Smooth muscle cell of the brain vasculature (primary cell): ENCODE results near the gene PRSS27.

ENCODE experiments used
- DNase-seq: peaks from one replicate; pipeline ENCODE4 v3.0.0-alpha.2; 2012; ENCODE audit warnings: low read depth, low spot score

PRSS27 gene

DNA sequence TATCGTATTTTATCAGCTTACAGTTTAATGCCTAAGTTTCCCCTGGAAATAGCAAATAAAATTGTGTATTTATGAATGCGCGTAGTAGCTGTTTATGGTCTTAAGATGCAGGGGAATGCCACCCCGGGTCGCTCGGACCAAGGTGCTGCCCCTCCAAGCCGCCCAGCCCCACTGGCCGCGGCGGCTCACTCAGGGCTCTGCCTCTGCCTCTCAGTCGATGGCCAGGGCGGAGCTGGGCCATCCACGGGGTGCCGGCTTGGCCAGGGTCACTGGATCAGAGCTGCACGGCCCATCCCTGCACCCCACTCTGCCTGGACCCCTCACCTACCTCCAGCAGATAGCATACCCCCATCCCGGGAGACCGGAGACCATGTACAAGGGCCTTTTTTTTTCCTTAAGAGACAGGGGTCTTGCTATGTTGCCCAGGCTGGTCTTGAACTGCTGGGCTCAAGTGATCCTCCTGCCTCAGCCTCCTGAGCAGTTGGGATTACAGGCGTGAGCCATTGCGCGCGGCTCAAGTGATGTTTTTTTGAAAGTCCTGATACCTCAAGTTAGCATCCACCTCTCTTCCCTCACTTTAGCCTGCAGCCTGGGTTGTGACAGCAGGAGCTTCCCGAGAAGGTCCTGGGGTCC is 11.0 kb downstream of the PRSS27 start:
- no peak for DNase-seq

DNA sequence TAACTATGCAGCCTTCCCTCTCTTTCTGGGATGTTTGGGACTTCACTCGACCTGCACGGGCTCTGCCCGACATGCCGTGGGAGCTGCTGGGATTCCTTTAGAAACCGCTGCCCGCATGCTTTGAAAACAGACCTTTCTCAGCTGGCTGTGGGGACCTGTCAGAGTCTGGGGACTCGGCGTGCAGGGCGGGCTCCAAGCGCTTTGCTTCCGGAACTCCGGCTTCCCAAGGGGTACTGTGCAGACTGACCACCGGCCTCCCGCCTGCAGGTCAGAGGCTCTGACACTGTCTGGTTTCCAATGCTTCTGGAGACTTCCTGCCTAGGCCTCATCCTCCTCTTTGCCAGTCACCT is 11.8 kb downstream of the PRSS27 start:
- DNase-seq: no peak

DNA sequence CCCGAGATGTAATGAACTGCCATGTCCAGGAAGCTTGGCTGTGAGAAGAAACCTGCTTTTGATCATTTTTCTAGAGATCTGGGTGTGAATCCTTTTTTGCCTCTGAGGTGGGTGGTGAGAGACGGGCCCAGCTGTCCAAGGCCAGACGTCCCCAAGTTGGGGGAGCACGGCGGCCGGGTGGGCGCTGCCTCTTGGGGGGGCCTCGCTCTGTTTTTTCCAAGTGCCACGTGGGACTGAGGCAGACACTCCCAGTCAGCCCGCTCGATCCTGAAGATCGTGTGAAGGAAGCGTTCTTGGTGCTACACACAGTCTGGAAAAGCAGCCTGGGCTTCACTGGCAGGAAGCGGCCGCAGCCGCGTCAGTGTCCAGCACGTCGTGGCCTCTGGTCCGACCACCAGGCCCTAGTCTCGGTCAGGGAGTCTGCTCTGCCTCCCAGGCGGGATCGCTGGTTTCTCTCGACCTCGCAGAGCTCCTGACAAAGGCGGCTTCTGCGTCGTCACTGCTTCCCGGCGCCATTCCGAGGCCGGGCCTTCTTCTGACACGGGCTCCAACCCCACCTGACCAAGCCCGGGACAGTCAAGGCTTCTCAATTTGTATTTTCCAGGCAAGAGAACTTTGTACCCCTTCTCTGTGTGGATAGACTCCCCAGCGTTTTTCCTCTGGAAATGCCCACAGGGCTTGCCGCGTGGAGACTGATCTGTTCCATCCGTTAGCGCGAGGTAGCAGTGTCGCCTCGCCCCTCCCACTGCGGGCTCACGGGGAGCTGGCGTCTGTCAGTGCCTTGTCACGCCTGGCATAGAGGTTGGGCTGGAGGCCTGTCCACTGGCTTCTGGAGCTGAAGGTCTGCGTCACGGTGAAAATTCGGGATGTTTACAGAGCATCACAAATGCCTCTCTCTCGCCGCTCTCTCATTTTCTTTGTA is 12.4 kb downstream of the PRSS27 start:
- DNase-seq: no peak

DNA sequence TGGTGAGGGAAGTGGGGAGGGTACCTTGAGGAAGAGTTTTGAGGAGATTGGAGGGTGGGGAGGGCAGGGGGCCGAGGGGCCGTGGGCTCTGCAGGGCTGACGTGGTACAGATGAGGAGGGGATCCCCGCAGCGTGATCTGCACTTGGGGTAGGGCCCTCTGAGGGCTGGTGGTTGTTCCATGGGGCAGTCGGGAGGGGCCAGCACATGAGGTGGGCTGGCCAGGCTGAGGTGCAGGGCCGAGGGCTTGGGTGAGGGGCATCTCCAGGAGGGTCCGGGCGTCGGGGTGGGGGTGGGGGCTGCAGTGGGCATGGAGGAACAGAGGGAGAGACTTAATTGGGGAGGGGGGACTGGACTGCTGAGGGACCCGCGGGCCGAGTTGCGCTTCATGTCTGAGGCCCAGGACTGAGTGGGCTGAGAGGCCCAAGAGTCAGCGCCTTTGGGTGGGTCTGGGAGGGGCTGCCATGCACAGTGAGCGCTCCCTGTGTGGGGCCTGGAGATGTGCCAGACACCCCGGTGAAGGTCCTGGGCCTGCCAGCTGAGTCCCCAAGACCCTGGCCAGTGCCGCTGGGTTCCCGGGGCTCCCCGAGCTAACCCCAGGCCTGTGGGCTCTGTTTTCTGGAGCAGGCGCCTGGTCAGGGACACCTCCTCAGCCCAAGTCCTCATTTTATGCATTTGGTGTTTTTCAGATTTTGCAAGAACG is 13.3 kb downstream of the PRSS27 start:
- no peak for DNase-seq

DNA sequence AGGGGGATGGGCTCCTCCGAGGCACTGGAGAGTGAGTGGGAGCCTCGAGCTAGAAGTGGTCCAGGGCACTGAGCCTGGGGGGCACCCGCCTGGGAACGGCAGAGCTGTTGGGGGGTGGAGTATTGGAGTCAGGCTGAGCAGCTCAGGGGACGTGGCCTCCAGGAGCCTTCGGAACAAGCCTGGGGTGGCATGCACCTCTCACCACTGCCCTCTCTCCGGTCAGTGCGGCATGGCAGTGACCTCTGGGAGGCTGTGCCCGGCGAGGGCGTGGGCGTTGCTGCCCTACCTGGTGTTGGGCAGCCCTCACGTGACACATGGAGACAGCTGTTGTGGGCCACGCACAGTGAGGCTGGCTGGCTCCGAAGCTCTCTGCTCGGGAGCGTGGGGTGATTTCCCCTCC is 13.9 kb downstream of the PRSS27 start:
- no peak for DNase-seq

DNA sequence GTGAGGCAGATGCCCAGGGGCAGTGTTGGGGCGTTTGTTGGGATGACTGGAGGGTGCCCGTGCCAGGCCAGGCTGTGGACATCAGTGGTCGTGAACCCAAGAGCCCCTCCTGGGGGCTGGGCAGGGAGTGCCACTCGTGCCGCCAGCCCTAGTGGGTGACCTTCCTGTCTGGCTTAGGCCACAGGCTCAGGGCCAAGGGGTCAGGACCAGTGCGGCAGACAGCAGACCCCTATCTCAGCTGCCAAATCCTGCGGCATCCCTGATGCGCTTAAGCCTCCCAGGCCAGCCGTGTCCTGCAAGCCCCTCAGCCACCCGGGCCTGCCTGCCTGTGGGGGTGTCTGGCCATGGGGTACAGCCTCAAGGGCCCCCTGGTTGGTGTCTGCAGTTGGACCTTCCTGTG is 14.7 kb downstream of the PRSS27 start:
- DNase-seq: no peak

DNA sequence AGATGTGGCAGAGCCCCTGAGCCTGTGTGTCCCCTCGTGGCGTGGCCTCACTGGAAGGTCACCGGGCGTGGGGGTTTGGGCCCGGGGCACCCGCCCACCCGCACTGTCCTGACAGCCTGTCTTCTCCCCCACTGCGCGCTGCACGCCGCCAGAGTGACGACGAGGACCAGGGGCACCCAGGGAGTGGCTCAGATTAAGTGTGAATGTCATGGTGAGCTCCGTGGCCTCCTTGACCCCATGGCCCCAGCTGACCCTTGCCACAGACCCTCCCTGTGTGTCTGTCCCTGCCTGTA is 15.1 kb downstream of the PRSS27 start:
- DNase-seq: no peak

DNA sequence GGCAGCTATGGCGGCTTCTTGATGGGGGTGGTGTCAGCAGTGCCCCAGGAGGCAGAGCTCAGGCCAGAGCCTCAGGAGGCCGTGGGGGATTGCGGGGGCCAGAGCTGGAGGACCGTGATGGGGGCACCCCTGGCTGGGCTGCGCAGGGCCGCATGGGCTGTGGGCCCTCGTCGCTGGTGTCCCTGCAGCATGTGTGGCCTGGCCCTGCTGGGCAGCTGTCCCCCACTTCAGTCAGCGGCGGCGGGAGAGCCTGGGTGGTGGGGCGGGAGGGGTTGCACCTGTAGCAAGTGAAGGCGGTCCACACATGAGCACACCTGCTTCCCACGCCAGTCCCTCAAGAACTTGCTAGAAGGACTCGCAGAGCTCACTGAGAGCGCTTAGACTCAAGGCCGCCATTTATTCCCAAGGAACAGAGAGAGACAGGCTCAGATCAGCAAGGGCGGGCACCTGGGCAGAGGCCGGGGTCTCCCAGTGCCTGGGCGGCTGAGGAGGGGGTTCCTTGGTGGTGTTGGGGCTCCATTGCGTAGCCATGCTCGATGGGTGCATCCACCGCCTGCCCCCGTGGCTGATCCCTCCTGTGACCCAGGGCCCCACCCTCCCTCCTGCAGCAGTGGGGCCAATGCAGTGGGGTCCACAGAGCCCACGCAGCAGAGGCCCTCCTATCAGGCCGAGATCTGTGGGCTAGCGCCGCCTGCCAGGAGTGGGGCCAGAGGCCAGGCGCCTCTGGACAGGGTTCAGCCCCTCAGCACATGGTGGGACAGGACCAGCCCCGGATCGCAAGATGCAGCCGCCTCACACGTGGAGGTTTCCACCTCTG is 15.7 kb downstream of the PRSS27 start:
- no peak for DNase-seq

DNA sequence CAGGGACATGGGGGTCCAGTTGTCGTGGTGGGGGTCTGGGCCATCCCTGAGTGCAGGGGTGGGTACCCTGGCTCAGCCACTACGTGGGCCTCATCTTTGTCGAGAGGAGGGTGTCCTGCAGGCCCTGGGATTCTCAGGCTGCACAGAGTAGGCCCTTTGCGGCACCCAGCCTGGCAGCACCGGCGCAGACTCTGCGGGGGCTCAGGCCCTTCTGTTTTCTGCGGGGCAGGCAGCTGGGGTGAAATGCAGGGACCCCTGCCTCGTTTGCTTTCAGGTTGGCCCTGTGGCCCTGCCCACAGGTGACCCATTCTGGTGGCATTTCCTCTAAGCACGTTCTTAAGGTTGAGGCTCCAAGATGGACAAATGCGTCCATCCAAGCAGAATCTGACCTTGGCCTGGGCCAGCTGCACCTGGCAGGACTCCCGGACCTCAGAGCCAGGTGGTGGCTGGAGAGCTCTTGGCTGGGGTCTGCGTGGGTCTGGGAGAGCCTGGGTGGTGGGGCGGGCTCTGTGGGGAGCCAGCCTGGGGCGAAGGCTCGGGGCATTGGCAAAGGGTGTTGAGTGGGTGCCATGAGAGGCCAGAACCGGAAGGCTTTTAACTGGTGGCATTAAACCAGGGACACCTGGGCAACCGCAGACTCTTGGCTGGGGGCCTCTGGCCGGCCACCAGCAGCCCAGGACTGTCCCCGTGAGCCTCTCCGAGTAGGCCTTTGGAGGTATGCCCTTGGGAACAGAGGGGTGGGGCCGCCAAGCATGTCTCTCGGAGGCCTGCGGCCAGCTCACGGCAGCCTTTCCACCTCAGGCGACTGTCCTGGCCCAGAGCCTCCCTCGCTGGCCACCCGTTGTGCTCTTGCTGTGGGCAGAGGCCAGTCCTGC is 16.9 kb downstream of the PRSS27 start:
- no peak for DNase-seq

DNA sequence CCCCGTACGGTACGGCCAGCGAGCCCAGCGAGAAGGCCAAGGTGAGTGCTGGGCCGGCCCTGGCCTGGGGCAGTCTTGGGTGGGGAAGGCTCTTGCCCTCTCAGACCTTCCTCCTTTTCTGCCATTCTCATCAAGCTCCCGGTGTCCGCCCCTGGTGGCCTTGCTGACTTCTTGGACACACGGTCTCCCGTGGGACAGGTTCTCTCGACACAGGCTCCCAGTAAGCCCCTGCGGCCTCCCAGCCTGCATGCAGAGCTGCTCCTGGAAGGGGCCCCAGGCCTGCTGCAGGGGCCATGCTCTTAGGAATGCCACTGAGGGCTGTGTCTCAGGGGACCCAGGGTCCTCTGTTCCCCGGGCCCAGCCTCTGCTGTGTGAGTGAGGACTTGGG is 17.6 kb downstream of the PRSS27 start:
- no peak for DNase-seq

DNA sequence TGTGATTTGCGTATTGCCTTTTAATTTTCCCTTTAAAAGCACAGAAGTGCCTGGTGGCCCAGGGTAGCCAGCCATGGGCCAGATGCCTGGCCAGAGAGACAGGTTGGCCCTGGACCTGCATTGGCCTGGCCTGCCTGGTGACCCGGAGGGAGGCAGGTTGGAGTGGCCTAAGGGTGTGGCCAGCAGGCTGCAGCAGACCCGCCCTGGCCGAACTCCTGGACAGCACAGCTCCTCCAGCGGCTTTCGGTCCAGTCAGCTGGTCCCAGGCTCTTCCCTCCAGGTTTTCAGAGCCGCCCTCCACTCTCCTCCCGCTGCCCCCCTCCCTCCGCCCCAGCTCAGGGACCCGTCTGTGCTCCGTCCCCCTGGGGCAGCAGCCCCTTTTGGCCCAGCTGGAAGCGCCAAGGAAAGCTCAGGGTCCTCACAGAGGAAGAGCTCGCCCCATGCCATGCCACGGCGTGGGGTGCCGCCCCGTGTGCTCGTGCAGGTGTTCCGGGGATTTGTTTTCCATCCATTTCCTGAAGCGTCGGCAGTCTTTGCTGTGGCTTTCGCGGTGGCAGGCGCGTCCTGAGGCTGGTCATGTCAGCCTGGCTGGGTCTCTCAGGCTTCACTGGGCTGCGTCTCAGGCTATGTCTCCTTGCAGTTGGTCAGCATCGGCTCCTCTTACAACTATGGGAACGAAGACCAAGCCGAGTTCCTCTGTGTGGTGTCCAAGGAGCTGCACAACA is 18.1 kb downstream of the PRSS27 start:
- DNase-seq: no peak

DNA sequence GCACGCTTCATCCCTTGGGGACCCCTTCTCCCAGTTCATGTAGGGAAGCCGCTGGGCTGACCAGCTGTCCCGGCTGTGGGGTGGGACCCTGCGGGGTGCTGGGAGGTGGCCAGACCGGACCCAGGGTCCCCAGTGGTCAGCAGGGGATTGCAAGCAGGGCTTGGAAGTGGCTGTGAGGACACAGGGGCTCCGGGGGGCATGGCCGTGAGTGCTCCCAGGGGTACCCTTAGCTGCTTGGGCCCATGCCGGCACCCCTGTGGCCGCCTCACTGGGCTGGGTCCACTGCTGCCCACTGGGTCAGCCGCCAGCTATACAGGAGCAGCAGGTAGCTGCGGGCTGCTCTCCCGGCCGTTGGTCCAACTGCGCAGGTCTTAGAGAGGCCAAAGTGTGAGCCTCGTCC is 18.8 kb downstream of the PRSS27 start:
- no peak for DNase-seq

DNA sequence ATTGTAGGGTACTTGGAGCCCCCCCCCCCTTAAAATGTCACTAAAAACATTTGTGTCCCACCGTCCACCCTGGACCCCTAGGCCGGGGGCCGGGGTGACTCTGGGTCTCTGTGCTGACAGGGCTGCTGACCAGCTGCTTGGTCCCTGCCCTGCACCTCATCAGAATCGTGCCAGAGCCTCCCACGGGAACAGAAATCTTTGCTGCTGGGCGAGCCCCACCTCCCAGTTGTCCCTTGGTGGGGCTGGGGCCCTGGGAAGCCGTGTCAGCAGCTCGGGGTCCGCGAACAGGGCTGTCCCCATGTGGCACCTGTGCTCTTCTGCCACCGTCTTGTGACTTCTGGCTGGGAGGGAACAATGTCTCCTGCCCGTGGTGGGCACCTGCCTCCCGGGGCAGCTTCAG is 19.2 kb downstream of the PRSS27 start:
- no peak for DNase-seq

DNA sequence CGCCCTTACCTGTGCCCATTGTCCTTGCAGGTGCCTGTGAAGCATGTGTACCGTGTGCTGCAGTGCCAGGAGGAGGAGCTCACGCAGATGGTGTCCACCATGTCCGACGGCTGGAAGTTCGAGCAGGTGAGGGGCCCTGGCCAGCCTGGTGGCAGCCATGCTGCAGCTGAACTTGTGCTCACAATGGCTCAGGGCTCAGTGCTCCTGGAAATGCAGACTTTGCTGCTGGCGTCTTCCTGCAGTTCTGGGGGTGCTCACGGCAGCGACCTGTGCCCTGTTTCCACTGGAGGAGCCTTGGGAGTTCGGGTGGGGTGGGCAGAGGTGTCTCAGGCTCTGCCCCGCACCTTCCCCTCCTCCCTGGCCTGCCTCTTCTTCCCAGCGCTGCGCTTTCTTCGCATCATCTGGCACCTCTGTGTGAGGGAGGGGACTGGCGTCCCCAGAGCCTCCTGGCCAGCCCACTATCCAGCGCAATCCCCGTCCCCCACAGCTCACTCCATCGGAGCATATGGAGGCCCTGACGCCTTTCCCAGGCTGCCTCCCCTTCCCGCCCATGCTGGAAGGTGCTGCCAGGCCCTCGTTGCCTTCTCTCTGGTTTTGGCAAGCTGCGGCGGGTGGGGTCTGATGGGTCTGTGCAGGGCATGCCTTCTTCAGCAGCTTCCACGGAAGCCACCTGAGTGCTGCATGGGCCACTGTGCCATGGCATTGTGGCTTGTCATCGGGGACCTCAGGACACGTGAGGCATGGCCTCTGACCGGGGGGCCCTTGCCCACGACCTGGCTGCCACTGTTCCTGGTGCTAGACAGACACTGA is 20.0 kb downstream of the PRSS27 start:
- DNase-seq: no peak

DNA sequence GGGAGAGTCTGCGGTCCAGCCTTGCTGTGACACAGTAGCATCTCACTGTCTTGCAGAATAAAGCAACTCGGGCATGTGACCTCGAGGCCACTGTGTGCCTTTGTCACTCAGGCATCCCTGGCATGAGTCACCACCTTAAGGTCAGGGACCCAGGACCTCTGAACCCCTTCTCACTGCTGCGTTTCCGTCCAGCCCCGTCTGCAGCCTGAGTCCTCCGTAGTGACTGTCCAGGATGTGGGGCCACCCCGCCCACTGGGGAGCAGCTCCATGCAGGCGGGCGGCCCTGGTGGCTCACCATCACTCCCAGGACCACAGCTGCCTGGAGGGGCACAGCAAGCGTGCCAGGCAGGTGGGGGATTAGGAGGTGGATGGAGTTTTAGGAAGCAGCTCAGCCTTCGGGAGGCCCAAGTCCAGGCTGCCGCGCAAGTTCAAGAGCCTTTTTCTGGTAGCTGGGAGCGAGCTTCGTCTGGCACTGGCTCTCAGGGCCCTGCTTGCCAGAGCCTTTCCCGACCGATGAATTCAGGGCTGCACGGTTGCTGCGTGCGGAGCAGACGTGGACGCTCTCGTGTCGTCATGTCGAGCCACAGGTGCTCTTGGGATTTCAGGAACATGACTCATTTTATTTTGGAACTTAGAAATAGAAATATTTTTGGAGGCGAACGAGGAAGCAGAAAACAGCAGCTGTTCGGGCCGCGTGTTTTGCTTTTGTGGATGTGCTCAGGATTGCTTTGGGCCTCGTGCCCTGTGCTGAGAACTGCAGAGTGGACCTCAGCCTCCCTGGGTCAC is 20.9 kb downstream of the PRSS27 start:
- no peak for DNase-seq

DNA sequence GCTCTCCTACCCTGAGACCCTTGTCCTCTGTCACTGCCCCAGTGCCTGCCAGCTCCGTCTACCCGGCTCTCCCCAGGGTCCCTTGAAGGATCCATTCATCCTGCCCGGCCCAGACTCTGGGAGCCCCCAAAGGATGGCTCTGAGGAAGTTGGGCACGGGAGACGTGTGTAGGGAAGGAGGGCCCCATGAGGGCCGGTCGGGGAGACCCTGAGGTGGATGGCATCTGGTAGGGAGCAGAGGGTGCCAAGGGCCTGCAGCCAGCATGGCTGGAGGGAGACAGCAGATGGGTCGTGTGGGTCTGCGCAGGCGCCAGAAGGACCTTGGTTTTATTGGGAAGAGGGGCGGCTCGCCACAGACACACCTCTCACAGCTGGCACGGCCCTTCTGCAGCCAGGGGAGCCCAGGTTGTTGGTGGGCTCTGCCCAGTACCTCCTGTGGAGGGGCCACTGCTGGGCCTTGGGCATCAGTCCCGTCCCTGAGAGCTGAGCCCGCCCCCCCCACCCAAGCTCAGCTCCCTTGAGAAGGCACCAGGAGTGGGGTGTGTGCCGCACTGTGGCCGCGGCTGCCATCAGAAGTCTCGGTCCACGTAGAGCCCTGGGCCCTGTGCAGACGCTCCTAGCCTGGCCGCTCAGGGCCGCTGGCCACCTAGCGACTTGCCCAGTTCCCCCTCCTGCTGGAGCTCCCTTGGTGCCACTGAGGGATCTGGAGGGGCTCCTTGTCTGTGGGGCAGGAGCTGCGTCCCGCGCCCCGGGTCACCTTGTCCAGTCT is 21.7 kb downstream of the PRSS27 start:
- DNase-seq: no peak

DNA sequence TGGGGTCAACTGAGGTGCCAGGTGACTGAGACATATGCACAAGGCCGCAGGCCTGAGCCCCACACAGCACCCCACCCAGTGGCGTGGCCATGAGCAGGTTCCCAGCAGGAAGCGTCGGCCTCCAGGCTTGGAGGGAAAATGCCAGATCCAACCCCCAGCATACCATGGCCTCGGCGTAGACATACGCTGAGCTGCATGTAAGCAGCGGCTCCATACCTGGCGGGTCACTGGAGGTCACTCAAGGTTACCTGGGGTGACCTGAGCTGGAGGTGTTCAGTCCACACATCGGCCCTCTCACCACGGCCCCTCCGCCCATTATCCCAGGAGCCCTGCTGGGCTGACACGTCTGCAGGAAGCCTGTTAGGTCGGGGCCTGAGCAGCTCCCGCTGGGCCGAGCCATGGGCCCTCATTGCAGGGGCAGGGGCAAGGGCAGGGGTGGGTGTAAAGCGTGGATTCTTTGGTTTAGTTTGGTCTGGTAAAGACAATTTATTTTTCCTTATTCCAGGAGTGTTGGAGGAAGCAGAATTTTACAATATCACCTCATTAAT is 22.5 kb downstream of the PRSS27 start:
- no peak for DNase-seq
